Mesendoderm (in vitro differentiated cells): ENCODE measurements around the gene ZNF394.
"Not testable (repeated sequence)": the region's sequence is repeated elsewhere in the genome, so short reads cannot be mapped to it uniquely, and the experiment has no call there.

ENCODE experiments used
- DNase-seq: peaks from one replicate; pipeline ENCODE4 v3.0.0; 2013
- H2AK5ac ChIP-seq: 2 replicates; pipeline ENCODE4 v1.6.1; 2013; ENCODE audit warnings: low read length, inconsistent platforms
- H2BK120ac ChIP-seq: 2 replicates; pipeline ENCODE4 v1.6.1; 2013; ENCODE audit warnings: low read depth, mild to moderate bottlenecking, low read length, moderate library complexity, mixed read lengths
- H2BK15ac ChIP-seq: replicated peaks from 2 replicates; pipeline ENCODE4 v1.6.1; 2013; ENCODE audit warnings: low read depth, mild to moderate bottlenecking, moderate library complexity
- H2BK5ac ChIP-seq: 2 replicates; pipeline ENCODE4 v1.6.1; 2013; ENCODE audit warnings: low read length, inconsistent platforms
- H3K18ac ChIP-seq: 2 replicates; pipeline ENCODE4 v1.6.1; 2013; ENCODE audit warnings: mild to moderate bottlenecking, low read length, mixed read lengths
- H3K23ac ChIP-seq: one replicate; pipeline ENCODE4 v1.6.1; 2013; ENCODE audit warnings: low read length
- H3K27ac ChIP-seq: 2 replicates; pipeline ENCODE4 v1.5.1; 2013; ENCODE audit warnings: low read depth, mild to moderate bottlenecking, inconsistent platforms, low read length, moderate library complexity
- H3K27me3 ChIP-seq: 2 replicates; pipeline ENCODE4 v1.6.1; 2013; ENCODE audit warnings: low read length, control low read depth, mild to moderate bottlenecking, inconsistent platforms; ENCODE audit not compliant: insufficient read depth, poor library complexity
- H3K36me3 ChIP-seq: 2 replicates; pipeline ENCODE4 v1.6.1; 2013; ENCODE audit warnings: low read length, inconsistent platforms; ENCODE audit not compliant: control insufficient read depth, insufficient read depth
- H3K4ac ChIP-seq: one replicate; pipeline ENCODE4 v1.6.1; 2013; ENCODE audit warnings: low read depth, mild to moderate bottlenecking, low read length, moderate library complexity
- H3K4me1 ChIP-seq: 2 replicates; pipeline ENCODE4 v1.6.1; 2013; ENCODE audit warnings: low read depth, low read length, inconsistent platforms; ENCODE audit not compliant: control insufficient read depth
- H3K4me2 ChIP-seq: 2 replicates; pipeline ENCODE4 v1.6.1; 2013; ENCODE audit warnings: low read length
- H3K4me3 ChIP-seq: 2 replicates; pipeline ENCODE4 v1.5.1; 2013; ENCODE audit warnings: mild to moderate bottlenecking, low read length
- H3K56ac ChIP-seq: one replicate; pipeline ENCODE4 v1.6.1; 2013; ENCODE audit warnings: low read length
- H3K79me1 ChIP-seq: 2 replicates; pipeline ENCODE4 v1.6.1; 2013; ENCODE audit warnings: low read length, inconsistent platforms
- H3K79me2 ChIP-seq: 2 replicates; pipeline ENCODE4 v1.6.1; 2013; ENCODE audit warnings: mild to moderate bottlenecking, low read length; ENCODE audit not compliant: control insufficient read depth, insufficient read depth
- H3K9ac ChIP-seq: 2 replicates; pipeline ENCODE4 v1.6.1; 2013; ENCODE audit warnings: low read length, inconsistent platforms
- H4K5ac ChIP-seq: one replicate; pipeline ENCODE4 v1.6.1; 2013; ENCODE audit warnings: low read length
- H4K8ac ChIP-seq: one replicate; pipeline ENCODE4 v1.6.1; 2013; ENCODE audit warnings: low read depth, mild to moderate bottlenecking, control low read depth, low read length, moderate library complexity
- WGBS: extraction: QIAGEN DNeasy Blood & Tissue Kit; methylation state at CpG from one replicate; pipeline ENCODE4 v1.1.7; 2013; ENCODE audit warnings: low lambda C conversion rate, missing lambda C conversion rate; ENCODE audit not compliant: insufficient coverage; ENCODE audit errors: extremely low coverage; 5-methylcytosine and 5-hydroxymethylcytosine counted together

ZNF394 gene

DNA sequence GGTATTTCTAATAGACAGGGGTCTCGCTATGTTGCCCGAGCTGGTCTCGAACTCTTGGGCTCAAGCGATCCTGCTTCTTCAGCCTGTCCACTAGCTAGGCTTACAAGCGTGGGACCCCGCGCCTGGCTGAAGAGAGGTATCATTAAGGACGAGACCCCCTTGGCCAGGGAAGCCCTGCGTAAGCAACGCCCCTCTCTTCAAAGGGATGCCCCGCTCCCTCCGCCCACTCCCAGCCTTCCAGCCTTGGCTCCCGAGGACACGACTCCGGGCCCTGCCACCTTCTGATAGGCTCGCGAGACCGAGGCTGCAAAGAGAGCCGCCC is 4.2 kb upstream of the ZNF394 start:
- Histone ChIP-seq H2BK15ac (no peak overlapping the region), H3K4me1 (peaks cover 2% of the 10 kb centered on the region), H3K79me2 (peaks cover 24% of the 10 kb centered on the region), H3K4me2 (peak overlapping the region; percentile 75), H2BK120ac (no peak overlapping the region), H3K18ac (no peak overlapping the region), H4K8ac (no peak overlapping the region), H3K27me3 (no peaks in the 10 kb centered on the region), H3K56ac (peak overlapping the region; percentile 85), H3K79me1 (peaks cover 14% of the 10 kb centered on the region), H3K4ac (no peak overlapping the region), H4K5ac (no peak overlapping the region), H3K36me3 (no peaks in the 10 kb centered on the region), H3K4me3 (no peak overlapping the region), H3K23ac (no peak overlapping the region), H3K9ac (peak overlapping the region; percentile 48), H2AK5ac (no peak overlapping the region), H2BK5ac (no peak overlapping the region), H3K27ac (no peak overlapping the region)
- peak; percentile 99 for DNase-seq
- no CpG with 5 or more reads among the region's 19 CpGs for WGBS

DNA sequence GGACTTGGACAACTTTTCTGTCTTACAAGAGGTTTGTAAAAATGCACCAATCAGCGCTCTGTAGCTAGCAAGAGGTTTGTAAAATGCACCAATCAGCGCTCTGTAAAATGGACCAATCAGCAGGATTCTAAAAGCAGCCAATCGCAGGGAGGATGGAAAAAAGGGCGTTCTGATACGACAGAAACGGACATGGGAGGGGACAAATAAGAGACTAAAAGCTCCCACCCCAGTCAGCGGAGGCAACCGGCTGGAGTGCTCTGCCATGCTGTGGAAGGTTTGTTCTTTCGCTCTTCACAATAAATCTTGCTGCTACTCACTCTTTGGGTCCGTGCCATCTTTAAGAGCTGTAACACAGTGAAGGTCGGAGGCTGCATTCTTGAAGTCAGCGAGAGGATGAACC is 1.2 kb upstream of the ZNF394 start:
- not testable (repeated sequence) for H4K5ac ChIP-seq, H3K4me3 ChIP-seq, H3K4me1 ChIP-seq, H3K4ac ChIP-seq, H4K8ac ChIP-seq, H3K56ac ChIP-seq, H2BK5ac ChIP-seq, H2BK120ac ChIP-seq, H3K36me3 ChIP-seq, H2AK5ac ChIP-seq, H3K23ac ChIP-seq, H3K4me2 ChIP-seq, H2BK15ac ChIP-seq, H3K9ac ChIP-seq, H3K27ac ChIP-seq, H3K18ac ChIP-seq, H3K27me3 ChIP-seq
- Histone ChIP-seq H3K79me2 (peaks cover 40% of the 10 kb centered on the region), H3K79me1 (peaks cover 17% of the 10 kb centered on the region)
- no CpG with 5 or more reads among the region's 12 CpGs for WGBS
- peak; percentile 36 for DNase-seq

DNA sequence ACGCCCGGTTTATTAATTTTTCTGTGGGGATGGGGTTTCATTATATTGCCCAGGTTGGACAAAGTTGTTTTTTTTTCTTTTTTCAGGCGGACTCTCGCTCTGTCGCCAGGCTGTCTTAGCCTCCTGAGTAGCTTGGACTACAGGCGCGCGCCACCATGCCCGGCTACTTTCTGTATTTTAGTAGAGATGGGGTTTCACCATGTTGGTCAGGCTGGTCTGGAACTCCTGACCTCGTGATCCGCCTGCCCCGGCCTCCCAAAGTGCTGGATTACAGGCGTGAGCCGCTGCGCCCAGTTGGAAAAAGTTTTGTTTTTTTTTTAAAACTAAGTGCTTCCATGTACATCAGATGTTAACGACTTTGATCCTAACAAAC is 542 bp upstream of the ZNF394 start:
- Histone ChIP-seq H3K23ac (no peak overlapping the region), H3K4me2 (peak overlapping the region; percentile 48), H3K56ac (peak overlapping the region; percentile 82), H3K4me3 (peak overlapping the region; percentile 71), H3K18ac (no peak overlapping the region), H3K9ac (peak overlapping the region; percentile 72), H4K8ac (no peak overlapping the region), H3K79me1 (peaks cover 14% of the 10 kb centered on the region), H3K27me3 (no peaks in the 10 kb centered on the region), H3K27ac (no peak overlapping the region), H2BK120ac (no peak overlapping the region), H3K36me3 (no peaks in the 10 kb centered on the region), H3K4ac (peak overlapping the region; percentile 8), H3K79me2 (peaks cover 37% of the 10 kb centered on the region), H4K5ac (no peak overlapping the region), H2AK5ac (no peak overlapping the region), H2BK5ac (no peak overlapping the region), H2BK15ac (no peak overlapping the region), H3K4me1 (peaks cover 6% of the 10 kb centered on the region)
- no CpG with 5 or more reads among the region's 16 CpGs for WGBS
- DNase-seq: no peak

DNA sequence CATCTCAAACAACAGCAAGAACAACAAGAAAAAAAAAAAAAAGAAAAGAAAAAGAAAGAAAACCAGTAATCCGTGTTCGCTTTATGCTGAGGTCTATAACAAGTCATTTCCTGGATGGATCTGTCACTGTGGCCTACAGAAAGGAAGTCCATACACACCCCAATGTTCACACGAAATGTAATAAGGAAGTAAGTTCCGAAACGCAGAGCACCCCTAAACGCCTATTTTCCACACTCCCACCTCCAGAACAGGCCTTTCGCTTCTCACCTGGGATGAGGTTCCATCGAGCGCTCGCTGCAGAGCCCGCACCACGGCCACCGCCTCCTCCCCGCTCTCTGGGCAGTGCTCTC is 735 bp downstream of the ZNF394 start:
- no peak overlapping the region for H4K8ac ChIP-seq
- no CpG with 5 or more reads among the region's 14 CpGs for WGBS
- H2BK120ac ChIP-seq: no peak overlapping the region
- peak overlapping the region; percentile 98 for H3K4me3 ChIP-seq
- no peak for DNase-seq
- no peak overlapping the region for H3K27ac ChIP-seq
- H3K36me3 ChIP-seq: no peaks in the 10 kb centered on the region
- no peak overlapping the region for H2BK5ac ChIP-seq
- H3K23ac ChIP-seq: no peak overlapping the region
- no peak overlapping the region for H2BK15ac ChIP-seq
- H3K27me3 ChIP-seq: no peaks in the 10 kb centered on the region
- peaks cover 12% of the 10 kb centered on the region for H3K79me1 ChIP-seq
- H3K4me1 ChIP-seq: peaks cover 6% of the 10 kb centered on the region
- peak overlapping the region; percentile 89 for H3K9ac ChIP-seq
- H4K5ac ChIP-seq: no peak overlapping the region
- H3K79me2 ChIP-seq: peaks cover 32% of the 10 kb centered on the region
- no peak overlapping the region for H3K4ac ChIP-seq
- peak overlapping the region; percentile 98 for H3K4me2 ChIP-seq
- H3K18ac ChIP-seq: no peak overlapping the region
- H2AK5ac ChIP-seq: peak overlapping the region; percentile 51
- H3K56ac ChIP-seq: peak overlapping the region; percentile 95

DNA sequence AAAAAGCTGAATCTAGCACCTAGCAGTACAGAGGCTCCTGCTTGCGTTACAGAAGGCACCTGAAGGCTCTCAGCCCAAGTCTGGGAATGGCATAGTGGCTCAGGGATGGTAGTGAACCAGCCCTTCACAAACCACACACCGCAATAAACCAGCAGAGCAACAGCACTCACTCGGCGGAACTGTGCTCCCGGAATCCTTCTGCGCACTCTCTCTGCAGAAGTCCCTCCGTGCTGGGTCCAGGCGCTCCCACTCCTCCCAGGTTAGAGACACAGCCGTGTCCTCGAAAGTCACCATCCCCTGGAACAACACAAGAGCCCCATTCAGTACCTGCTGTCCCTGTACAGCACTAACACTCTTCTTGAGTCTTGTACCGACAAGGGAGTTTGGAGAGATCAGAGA is 1.5 kb downstream of the ZNF394 start:
- Histone ChIP-seq H3K27me3 (no peaks in the 10 kb centered on the region), H3K23ac (no peak overlapping the region), H3K79me1 (peaks cover 12% of the 10 kb centered on the region), H2BK5ac (no peak overlapping the region), H3K18ac (no peak overlapping the region), H3K4me2 (peak overlapping the region; percentile 74), H3K9ac (peak overlapping the region; percentile 60), H3K4ac (no peak overlapping the region), H3K36me3 (peaks cover 6% of the 10 kb centered on the region), H3K56ac (peak overlapping the region; percentile 60), H3K27ac (no peak overlapping the region), H3K4me3 (peak overlapping the region; percentile 32), H2BK15ac (no peak overlapping the region), H4K8ac (no peak overlapping the region), H4K5ac (no peak overlapping the region), H3K79me2 (peaks cover 32% of the 10 kb centered on the region), H2BK120ac (no peak overlapping the region), H2AK5ac (no peak overlapping the region), H3K4me1 (peaks cover 6% of the 10 kb centered on the region)
- DNase-seq: no peak
- WGBS: no CpG with 5 or more reads among the region's 11 CpGs

DNA sequence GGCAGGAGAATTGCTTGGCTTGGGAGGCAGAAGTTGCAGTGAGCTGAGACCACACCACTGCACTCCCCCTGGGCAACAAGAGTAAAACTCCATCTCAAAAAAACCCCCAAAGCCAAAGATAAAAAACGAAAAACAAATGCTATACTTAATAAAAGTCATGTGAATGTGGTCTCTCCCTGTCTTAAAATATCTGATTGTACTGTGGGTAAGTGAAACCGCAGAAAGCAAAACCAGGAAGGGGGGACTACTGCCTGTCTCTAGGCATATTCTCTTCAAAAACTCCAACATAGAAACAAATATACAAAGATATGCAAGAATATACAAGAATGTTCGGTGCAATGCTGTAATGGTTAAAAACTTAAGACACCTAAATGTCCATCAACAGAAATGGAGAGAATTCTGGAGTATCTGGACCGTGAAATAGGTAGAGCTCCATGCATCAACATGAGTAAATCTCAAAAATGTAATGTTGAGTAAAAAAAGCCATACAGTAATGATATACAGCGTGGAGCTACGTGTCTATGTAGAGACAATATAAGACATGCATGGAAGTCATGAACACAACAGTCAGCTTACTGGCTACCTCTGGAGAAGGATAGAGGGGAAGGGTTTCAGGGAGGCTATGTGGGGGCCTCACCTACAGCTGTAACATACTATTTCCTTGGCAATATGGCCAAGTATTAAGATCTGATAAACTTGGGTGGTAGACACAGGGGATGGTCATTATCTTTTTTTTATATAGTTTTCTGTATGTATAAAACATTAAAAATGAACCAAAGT is 2.1 kb downstream of the ZNF394 start:
- Histone ChIP-seq H3K4me3 (no peak overlapping the region), H2AK5ac (no peak overlapping the region), H3K56ac (no peak overlapping the region), H3K79me1 (peaks cover 12% of the 10 kb centered on the region), H4K5ac (no peak overlapping the region), H3K79me2 (peaks cover 32% of the 10 kb centered on the region), H3K27ac (no peak overlapping the region), H4K8ac (no peak overlapping the region), H3K18ac (no peak overlapping the region), H3K4me2 (peak overlapping the region; percentile 29), H2BK5ac (no peak overlapping the region), H3K36me3 (peaks cover 8% of the 10 kb centered on the region), H2BK15ac (no peak overlapping the region), H3K4ac (no peak overlapping the region), H3K9ac (peak overlapping the region; percentile 60), H3K23ac (no peak overlapping the region), H3K4me1 (peaks cover 6% of the 10 kb centered on the region), H3K27me3 (no peaks in the 10 kb centered on the region), H2BK120ac (no peak overlapping the region)
- DNase-seq: no peak
- WGBS: no CpG with 5 or more reads among the region's 6 CpGs
